Measurements from ENCODE around the gene KLRC4. TPM values are rescaled to one million over a fixed set of nuclear protein-coding genes. Genes with fewer than 3 reads are reported as not detected.
"Not testable (repeated sequence)": the region's sequence is repeated elsewhere in the genome, so short reads cannot be mapped to it uniquely, and the experiment has no call there.

KLRC4 gene
- total RNA-seq, 1 donor from 2014 or later = not detected

DNA sequence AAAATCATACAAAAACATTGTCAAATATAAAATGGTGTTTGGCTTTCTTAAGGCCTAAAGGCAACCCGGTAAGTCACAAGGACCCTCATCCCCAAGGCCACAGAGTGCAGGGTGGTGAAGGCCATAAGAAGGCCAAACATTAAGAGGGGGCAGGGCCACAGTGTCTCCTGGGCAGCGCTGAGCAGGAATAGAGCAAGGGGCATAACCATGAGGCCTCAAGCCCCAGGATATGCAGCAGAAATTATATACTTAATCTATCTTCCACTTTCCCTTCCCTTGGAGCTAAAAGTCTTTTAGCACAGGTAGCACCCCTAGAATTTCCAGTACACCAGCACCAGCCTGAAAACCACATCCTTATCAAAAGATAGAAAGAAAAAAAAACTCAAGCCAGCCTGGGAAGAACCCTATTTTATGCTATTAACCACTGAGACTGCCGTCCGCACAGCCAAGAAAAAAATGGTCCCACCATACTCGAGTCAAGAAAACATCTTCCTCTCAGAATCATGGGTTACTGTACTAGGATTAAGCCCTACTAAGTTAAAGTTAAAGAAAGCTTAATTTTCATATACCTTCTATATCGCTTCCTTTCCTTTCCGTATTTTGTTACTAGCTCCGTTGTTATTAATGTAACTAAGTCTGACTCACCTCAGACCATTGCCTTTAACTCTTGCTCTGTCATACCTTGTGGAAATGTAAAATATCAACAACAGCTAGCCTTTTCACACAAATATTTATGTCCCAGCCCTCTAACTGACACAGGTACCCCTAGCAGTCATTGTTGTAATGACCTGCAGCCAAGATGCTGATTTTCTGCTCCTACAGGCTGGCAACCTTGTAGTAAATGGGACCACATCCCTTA, 39.8 kb downstream of the KLRC4 start:
- FAIRE-seq = no peak

DNA sequence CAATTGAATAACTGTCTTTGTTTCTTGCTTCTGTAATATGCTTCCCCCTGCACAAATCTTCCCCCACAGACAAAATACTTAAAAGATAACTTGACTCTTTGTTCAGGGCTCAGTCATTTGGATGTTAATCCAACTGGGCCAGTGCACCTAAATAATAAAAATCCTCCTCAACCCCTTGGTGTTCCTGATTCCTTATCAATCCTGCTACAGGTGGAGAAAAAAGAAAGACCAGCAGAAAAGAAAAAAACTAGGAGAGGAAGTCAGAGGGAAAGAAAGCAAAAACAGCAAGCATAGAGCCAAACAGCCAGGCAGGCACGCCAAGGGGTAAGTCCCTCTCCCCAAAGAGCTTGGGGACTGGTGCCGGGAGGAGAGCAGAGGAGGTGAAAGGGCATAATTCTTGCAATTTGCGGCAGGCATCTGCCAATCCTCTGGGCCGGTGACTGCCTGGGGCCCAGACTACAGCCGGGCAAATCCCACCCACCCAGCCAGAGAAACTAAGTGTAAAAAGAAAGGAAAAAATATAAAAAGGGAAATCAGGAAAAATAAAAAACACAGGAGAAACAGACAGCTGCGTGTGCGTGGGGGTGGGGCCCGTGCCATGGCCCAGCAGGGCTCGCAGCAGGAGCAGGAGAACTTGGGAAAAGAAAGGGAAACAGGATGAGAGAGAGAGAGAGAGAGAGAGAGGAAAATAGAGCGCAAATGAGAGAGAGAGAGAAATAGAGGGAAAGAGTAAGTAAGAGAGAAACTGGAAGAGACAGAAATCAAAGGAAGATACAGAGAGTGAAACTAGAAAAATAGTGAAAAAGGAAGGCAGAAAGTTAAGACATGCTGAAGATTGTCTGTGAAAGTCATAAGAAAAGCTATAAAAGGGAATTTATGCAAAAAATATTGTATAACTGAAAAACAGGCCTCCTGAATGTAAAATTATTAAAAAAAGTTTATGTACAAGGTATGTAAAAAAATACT, 41.1 kb downstream of the KLRC4 start:
- FAIRE-seq = no peak
- DNase-seq (ENCODE audit: low spot score in 2 of 2) = no peak

More for the DNA sequence above, 39.8 kb downstream of the KLRC4 start:
- no peak for DNase-seq (ENCODE audit: low spot score in 2 of 2)

GRCh38 chr12:10367714-10368113, 41.8 kb downstream of the KLRC4 start:
- FAIRE-seq; DNase-seq (ENCODE audit: low spot score in 2 of 2): not testable (repeated sequence)

- FAIRE-seq = no peak
- no peak for DNase-seq (ENCODE audit: low spot score in 2 of 2)
Measured at GRCh38 chr12:10366875-10367274, 42.7 kb downstream of the KLRC4 start.

- no peak for DNase-seq (ENCODE audit: low spot score in 2 of 2)
- FAIRE-seq = no peak
Measured at GRCh38 chr12:10365696-10366405, 43.7 kb downstream of the KLRC4 start.

- FAIRE-seq = no peak
- no peak for DNase-seq (ENCODE audit: low spot score in 2 of 2)
Measured at GRCh38 chr12:10364815-10365622, 44.5 kb downstream of the KLRC4 start.

GRCh38 chr12:10363914-10364814, 45.4 kb downstream of the KLRC4 start:
- no peak for FAIRE-seq

GRCh38 chr12:10363658-10363913, 46.0 kb downstream of the KLRC4 start:
- no peak for FAIRE-seq
- DNase-seq (ENCODE audit: low spot score in 2 of 2) = no peak

More at GRCh38 chr12:10363914-10364814, 45.4 kb downstream of the KLRC4 start:
- DNase-seq (ENCODE audit: low spot score in 2 of 2) = no peak

GRCh38 chr12:10362828-10363657, 46.5 kb downstream of the KLRC4 start:
- FAIRE-seq (no peak), DNase-seq (ENCODE audit: low spot score in 2 of 2) (no peak)

DNA sequence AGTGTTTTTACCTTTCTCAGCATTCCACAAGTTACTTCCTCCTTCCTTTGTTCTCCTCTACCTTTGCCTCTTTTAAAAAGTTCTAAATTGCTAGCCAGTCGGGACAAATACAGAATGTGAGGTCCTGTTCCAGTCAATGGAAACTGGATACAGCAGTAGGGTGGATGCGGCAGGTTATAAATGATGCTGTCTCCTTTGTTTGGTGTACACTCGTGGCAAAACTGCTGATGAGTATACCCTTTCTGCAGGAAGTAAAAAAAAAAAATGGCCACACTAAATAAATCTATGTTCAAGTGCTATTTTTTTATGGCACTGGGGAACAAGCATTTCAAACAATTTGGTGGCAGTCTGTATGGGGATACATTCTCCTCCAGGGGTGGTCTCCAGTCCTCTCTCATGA, 47.2 kb downstream of the KLRC4 start:
- FAIRE-seq = no peak

DNA sequence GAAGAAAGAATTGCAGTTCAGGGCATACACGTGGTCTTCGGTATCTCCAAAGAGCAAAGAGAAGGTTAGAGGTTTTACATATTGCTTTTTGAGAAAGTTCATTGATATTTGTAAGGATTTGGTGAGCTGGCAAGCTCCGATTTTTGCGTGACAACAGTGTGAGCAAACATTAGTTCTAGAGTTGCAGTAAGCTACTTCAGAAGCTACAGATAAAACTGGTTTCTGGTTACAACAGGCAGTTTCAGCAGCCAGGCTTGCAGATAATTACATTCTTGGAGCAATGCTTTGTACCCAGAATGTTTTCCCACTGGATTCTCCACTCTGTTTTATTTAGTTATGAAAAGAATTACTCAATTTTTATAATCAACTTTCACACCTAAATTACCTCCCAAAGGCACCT, 47.9 kb downstream of the KLRC4 start:
- DNase-seq (ENCODE audit: low spot score in 2 of 2) (no peak), FAIRE-seq (no peak)

More for the DNA sequence above, 47.2 kb downstream of the KLRC4 start:
- DNase-seq (ENCODE audit: low spot score in 2 of 2) = no peak

DNA sequence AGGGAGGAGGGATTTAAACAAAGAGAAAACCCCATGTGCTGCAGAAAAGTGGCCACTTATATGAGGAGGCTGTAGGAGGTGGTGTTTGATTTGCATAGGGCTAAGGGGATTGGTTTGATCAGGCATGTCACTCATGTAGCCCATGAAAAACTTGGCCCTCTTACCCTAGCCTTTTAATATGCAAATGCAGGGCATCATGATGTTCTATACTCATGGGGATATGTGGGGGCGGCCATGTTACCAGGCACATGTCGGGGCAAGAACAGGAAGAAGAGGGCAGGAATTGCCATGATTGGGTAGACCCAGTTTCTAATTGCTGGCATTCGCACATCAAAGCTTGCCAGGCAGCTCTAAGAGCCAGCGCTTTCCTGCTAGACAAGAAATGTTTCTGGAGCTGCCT, 48.5 kb downstream of the KLRC4 start:
- DNase-seq (ENCODE audit: low spot score in 2 of 2) (no peak), FAIRE-seq (no peak)

DNA sequence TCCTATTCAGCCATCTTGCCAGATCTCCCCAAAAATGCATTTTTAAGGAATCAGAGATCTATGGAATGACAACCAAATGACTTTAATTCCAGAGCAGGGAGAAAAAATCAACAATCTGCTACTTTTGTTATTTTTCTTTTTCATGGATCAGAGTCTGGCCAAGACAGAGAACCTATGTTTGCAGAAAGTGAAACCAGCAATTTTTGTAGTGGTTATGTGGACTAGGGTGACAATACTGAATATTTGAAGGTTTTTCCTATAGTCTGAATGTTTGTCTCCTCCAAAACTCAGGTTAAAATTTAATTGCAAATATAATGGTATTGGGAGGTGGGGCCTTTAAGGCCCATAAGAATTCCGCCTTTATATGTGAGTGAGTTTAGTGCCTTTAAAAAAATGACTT, 50.6 kb downstream of the KLRC4 start:
- FAIRE-seq (no peak), DNase-seq (ENCODE audit: low spot score in 2 of 2) (no peak)

GRCh38 chr12:10358131-10358530, 51.4 kb downstream of the KLRC4 start:
- DNase-seq (ENCODE audit: low spot score in 2 of 2) (no peak), FAIRE-seq (no peak)
